Common myeloid progenitor, CD34-positive (primary cell): ENCODE measurements around the gene ADRM1.

Source experiments
- CTCF ChIA-PET: fragments of 350-600 bp; sonication (Branson Sonifier 250); formaldehyde crosslinking; loops from one replicate; lab custom pipeline; 2021; ENCODE audit warnings: antibody characterized with exemption; lab: Charles Lee
- POLR2A ChIA-PET: fragments of 350-600 bp; sonication (Branson Sonifier 250); formaldehyde crosslinking; loops from one replicate; lab custom pipeline; 2021; ENCODE audit warnings: antibody characterized with exemption; lab: Charles Lee
- DNase-seq, 3 donors: peaks; one replicate each; pipeline versions ENCODE4 v3.0.0 to v3.0.0-alpha.2; 2013
- H3K27ac ChIP-seq, 2 experiments: 1 replicate in 1 of 2; 2 replicates in 1 of 2; pipeline ENCODE4 v1.7.0; 2013; ENCODE audit warnings: inconsistent platforms in 2 of 2, low read length in 2 of 2, mild to moderate bottlenecking in 2 of 2, low read depth in 1 of 2, moderate library complexity in 1 of 2; ENCODE audit not compliant: severe bottlenecking in 2 of 2, insufficient read depth in 1 of 2, poor library complexity in 1 of 2
- H3K27me3 ChIP-seq, 5 experiments: replicated peaks in 2 of 5; 1 replicate in 3 of 5; 2 replicates in 2 of 5; pipeline versions ENCODE4 v1.6.1 to v1.7.0; 2013; ENCODE audit warnings: low read length in 4 of 5, mild to moderate bottlenecking in 2 of 5, moderate library complexity in 2 of 5, inconsistent platforms in 1 of 5; ENCODE audit not compliant: insufficient read depth in 5 of 5, control insufficient read depth in 4 of 5
- H3K36me3 ChIP-seq, 4 experiments: 1 replicate in 2 of 4; 2 replicates in 2 of 4; pipeline versions ENCODE4 v1.6.1 to v1.7.0; 2013; ENCODE audit warnings: low read length in 3 of 4, control low read depth in 1 of 4, mild to moderate bottlenecking in 1 of 4; ENCODE audit not compliant: control insufficient read depth in 4 of 4, insufficient read depth in 4 of 4
- H3K4me1 ChIP-seq, 4 experiments: 1 replicate in 3 of 4; 2 replicates in 1 of 4; pipeline versions ENCODE4 v1.6.1 to v1.7.1; 2013; ENCODE audit warnings: low read length in 3 of 4, mild to moderate bottlenecking in 3 of 4, control low read depth in 1 of 4, inconsistent platforms in 1 of 4, moderate library complexity in 1 of 4; ENCODE audit not compliant: control insufficient read depth in 4 of 4, insufficient read depth in 4 of 4; ENCODE audit errors: control extremely low read depth in 1 of 4
- H3K4me3 ChIP-seq, 7 experiments: 1 replicate in 4 of 7; 2 replicates in 3 of 7; pipeline versions ENCODE4 v1.5.1 to v1.7.0; 2013; ENCODE audit warnings: mild to moderate bottlenecking in 7 of 7, low read length in 6 of 7, moderate library complexity in 6 of 7, inconsistent platforms in 2 of 7, low read depth in 2 of 7, control low read depth in 1 of 7; ENCODE audit not compliant: insufficient read depth in 4 of 7, control insufficient read depth in 1 of 7; ENCODE audit errors: extremely low read depth in 1 of 7
- H3K9me3 ChIP-seq, 5 experiments: 1 replicate in 4 of 5; 2 replicates in 1 of 5; pipeline versions ENCODE4 v1.6.1 to v1.7.1; 2013; ENCODE audit warnings: low read length in 4 of 5, mild to moderate bottlenecking in 2 of 5, inconsistent platforms in 1 of 5, low read depth in 1 of 5, moderate library complexity in 1 of 5; ENCODE audit not compliant: control insufficient read depth in 4 of 5, insufficient read depth in 2 of 5; ENCODE audit errors: control extremely low read depth in 1 of 5
- WGBS: methylation state at CpG from one replicate; pipeline ENCODE4 v1.1.5; 2013; ENCODE audit not compliant: insufficient coverage; 5-methylcytosine and 5-hydroxymethylcytosine counted together

The ADRM1 gene

GRCh38 chr20:62291251-62292066 is 11.3 kb upstream of the ADRM1 start:
- POLR2A ChIA-PET = no interaction called here
- Histone ChIP-seq H3K27ac (no peak overlapping the region), H3K36me3 (peaks cover 3 to 57% (median 34%) of the 10 kb centered on the region in 4 experiments), H3K9me3 (no peaks in the 10 kb centered on the region), H3K27me3 (no peaks in the 10 kb centered on the region), H3K4me1 (no peaks in the 10 kb centered on the region), H3K4me3 (no peak overlapping the region)
- CTCF ChIA-PET = interaction anchor here (1.1 kb wide), 1 partner anchor 10 kb away, joined by 3 read pairs; no protein-coding TSS in a partner anchor
- DNase-seq = no peak
- WGBS = 98% methylated on average over 26 of the region's 29 CpGs

GRCh38 chr20:62292108-62292507 is 10.7 kb upstream of the ADRM1 start:
- H3K4me1 ChIP-seq = no peaks in the 10 kb centered on the region
- ChIA-PET POLR2A (no interaction called here), CTCF (interaction anchor here (0.6 to 1.1 kb wide), 2 partner anchors 9 to 491 kb away, joined by 3 read pairs; no protein-coding TSS in a partner anchor)
- no peak overlapping the region for H3K27ac ChIP-seq
- H3K27me3 ChIP-seq = no peaks in the 10 kb centered on the region
- no peaks in the 10 kb centered on the region for H3K9me3 ChIP-seq
- H3K36me3 ChIP-seq = peaks cover 3 to 59% (median 31%) of the 10 kb centered on the region in 4 experiments
- DNase-seq = no peak
- WGBS = 86% methylated on average over 6 of the region's 11 CpGs
- no peak overlapping the region for H3K4me3 ChIP-seq

- H3K27ac ChIP-seq = no peak overlapping the region
- H3K9me3 ChIP-seq = no peaks in the 10 kb centered on the region
- POLR2A ChIA-PET = no interaction called here
- CTCF ChIA-PET = no interaction called here
- no peak overlapping the region for H3K4me3 ChIP-seq
- no peak for DNase-seq
- peaks cover 3 to 62% (median 31%) of the 10 kb centered on the region in 4 experiments for H3K36me3 ChIP-seq
- H3K27me3 ChIP-seq = no peaks in the 10 kb centered on the region
- no peaks in the 10 kb centered on the region for H3K4me1 ChIP-seq
- 98% methylated on average over 13 of the region's 20 CpGs for WGBS
Measured at GRCh38 chr20:62293111-62293784, 9.5 kb upstream of the ADRM1 start.

GRCh38 chr20:62293946-62294345 is 8.9 kb upstream of the ADRM1 start:
- ChIA-PET CTCF (no interaction called here), POLR2A (no interaction called here)
- H3K27ac ChIP-seq = no peak overlapping the region
- WGBS = 93% methylated on average over 9 of the region's 9 CpGs
- DNase-seq = no peak
- no peaks in the 10 kb centered on the region for H3K27me3 ChIP-seq
- H3K4me1 ChIP-seq = no peaks in the 10 kb centered on the region
- no peak overlapping the region for H3K4me3 ChIP-seq
- H3K36me3 ChIP-seq = peaks cover 3 to 61% (median 30%) of the 10 kb centered on the region in 4 experiments
- H3K9me3 ChIP-seq = no peaks in the 10 kb centered on the region

- Histone ChIP-seq H3K27me3 (no peaks in the 10 kb centered on the region), H3K4me3 (no peak overlapping the region), H3K4me1 (no peaks in the 10 kb centered on the region), H3K9me3 (no peaks in the 10 kb centered on the region), H3K27ac (no peak overlapping the region), H3K36me3 (peaks cover 3 to 57% (median 25%) of the 10 kb centered on the region in 4 experiments)
- no peak for DNase-seq
- CTCF ChIA-PET = no interaction called here
- POLR2A ChIA-PET = no interaction called here
- WGBS = 96% methylated on average over 14 of the region's 17 CpGs
Measured at GRCh38 chr20:62294516-62294915, 8.3 kb upstream of the ADRM1 start.

- H3K36me3 ChIP-seq = peaks cover 0 to 41% (median 19%) of the 10 kb centered on the region in 4 experiments
- H3K4me3 ChIP-seq = no peak overlapping the region
- no peak overlapping the region for H3K27ac ChIP-seq
- peaks cover 0 to 1% (median 0%) of the 10 kb centered on the region in 4 experiments for H3K4me1 ChIP-seq
- DNase-seq = no peak
- no peaks in the 10 kb centered on the region for H3K27me3 ChIP-seq
- POLR2A ChIA-PET = no interaction called here
- H3K9me3 ChIP-seq = no peaks in the 10 kb centered on the region
- CTCF ChIA-PET = interaction anchor here (0.8 to 1.9 kb wide), 4 partner anchors 10 to 86 kb away, joined by 3 to 8 read pairs (median 6); no protein-coding TSS in a partner anchor
- 95% methylated on average over 28 of the region's 30 CpGs for WGBS
Measured at GRCh38 chr20:62296724-62297448, 5.9 kb upstream of the ADRM1 start.
